ENCODE measurements around the gene SLC39A5. TPM values are rescaled to one million over a fixed set of nuclear protein-coding genes. Genes with fewer than 3 reads are reported as not detected.

Gene SLC39A5
- total RNA-seq, 1 donor from 2014 or later = 23.0 TPM

DNA sequence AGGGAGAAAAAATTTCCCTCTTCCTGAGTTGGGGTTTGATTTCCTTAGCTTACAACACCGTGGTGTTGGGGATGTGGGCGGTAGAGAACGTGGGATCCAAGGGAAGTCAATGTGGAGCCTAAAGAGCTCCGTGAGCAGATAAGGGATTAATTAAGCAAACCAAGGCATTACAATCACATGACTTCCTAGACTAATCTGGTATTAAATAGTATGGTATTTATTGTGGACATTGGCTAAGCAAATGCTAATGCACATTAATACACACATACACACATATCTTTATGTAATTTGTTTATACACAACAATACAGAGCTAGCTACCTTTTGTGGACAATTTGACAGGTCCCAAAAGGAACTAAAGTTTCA is 7.3 kb upstream of the SLC39A5 start:
- H3K9me3 Mint-ChIP-seq = no peaks in the 10 kb centered on the region
- no peaks in the 10 kb centered on the region for H3K27me3 Mint-ChIP-seq
- no peaks in the 10 kb centered on the region for H3K36me3 Mint-ChIP-seq
- H3K27ac Mint-ChIP-seq = peak overlapping the region; percentile 99
- no peak for DNase-seq (ENCODE audit: extremely low spot score, unreplicated experiment)
- peak overlapping the region; percentile 99 for H3K4me3 Mint-ChIP-seq
- peaks cover 36% of the 10 kb centered on the region for H3K4me1 Mint-ChIP-seq (ENCODE audit: unreplicated experiment)
- TF ChIP-seq, protein P1, sequence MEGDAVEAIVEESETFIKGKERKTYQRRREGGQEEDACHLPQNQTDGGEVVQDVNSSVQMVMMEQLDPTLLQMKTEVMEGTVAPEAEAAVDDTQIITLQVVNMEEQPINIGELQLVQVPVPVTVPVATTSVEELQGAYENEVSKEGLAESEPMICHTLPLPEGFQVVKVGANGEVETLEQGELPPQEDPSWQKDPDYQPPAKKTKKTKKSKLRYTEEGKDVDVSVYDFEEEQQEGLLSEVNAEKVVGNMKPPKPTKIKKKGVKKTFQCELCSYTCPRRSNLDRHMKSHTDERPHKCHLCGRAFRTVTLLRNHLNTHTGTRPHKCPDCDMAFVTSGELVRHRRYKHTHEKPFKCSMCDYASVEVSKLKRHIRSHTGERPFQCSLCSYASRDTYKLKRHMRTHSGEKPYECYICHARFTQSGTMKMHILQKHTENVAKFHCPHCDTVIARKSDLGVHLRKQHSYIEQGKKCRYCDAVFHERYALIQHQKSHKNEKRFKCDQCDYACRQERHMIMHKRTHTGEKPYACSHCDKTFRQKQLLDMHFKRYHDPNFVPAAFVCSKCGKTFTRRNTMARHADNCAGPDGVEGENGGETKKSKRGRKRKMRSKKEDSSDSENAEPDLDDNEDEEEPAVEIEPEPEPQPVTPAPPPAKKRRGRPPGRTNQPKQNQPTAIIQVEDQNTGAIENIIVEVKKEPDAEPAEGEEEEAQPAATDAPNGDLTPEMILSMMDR (conservative IDR thresholded peaks at IDR 0.05) = peak; percentile 1

DNA sequence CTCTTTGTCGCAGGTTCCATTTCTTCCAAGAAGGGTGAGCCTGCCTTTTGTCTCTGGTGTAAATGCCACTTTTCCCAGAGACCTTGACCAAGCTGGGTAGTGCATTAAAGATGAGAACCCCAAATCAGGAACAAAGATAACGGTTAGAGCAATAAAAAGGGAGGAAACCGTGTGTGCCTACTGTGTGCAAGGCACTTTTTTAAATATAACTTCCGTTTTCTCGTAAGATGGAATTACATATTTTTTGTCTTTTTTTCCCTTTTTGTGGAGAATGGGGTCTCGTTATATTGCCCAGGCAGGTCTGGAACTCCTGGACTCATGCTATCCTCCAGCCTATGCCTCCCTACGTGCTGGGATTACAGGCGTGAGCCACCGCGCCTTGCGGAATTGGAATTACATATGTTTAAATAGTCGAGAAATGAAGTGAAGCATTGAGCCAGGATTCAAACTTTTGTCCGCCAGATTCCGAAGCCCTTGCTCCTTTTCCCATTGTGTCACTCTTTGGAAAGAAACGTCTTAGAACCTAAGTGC is 6.2 kb upstream of the SLC39A5 start:
- no peaks in the 10 kb centered on the region for H3K36me3 Mint-ChIP-seq
- peak overlapping the region; percentile 95 for H3K27ac Mint-ChIP-seq
- no peak for DNase-seq (ENCODE audit: extremely low spot score, unreplicated experiment)
- TF ChIP-seq, protein P1 (conservative IDR thresholded peaks at IDR 0.05) = no peak
- H3K27me3 Mint-ChIP-seq = no peaks in the 10 kb centered on the region
- peak overlapping the region; percentile 88 for H3K4me3 Mint-ChIP-seq
- no peaks in the 10 kb centered on the region for H3K9me3 Mint-ChIP-seq
- peaks cover 36% of the 10 kb centered on the region for H3K4me1 Mint-ChIP-seq (ENCODE audit: unreplicated experiment)

DNA sequence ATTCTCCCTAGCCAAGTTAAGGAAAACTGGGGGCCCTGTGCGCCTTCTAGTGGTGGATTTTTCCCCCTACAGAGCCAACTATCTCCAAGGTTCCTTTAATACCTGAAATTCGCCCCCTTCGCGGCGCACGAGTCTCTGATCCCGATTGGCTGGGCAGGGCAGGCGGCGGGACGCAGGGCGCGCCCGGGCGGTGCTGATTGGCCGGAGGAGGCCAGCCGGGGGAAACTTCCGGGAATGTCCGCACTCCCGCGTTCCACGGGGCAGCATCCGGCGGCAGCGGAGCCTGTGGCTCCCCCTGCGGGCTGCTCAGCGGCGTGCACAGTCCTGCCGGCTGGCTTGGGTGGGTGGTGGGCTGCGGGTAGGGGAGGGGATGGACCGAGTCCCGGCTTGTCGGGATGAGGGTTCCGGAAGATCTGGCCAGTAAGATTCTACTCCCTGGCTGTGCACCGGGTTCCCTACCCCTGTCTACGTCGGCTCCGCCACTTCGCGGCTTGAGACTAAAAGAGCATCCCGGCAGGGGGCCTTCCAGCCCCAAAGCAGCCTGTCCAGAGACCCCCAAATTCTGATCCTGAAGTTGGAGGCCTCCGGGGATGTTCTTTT is 5.6 kb upstream of the SLC39A5 start, which contains the start of gene NABP2:
Gene NABP2 (plus strand): TSS at position 241 of the 600 bp plus-strand sequence. CDS start 515 bp downstream, outside the sequence.
- Mint-ChIP-seq H3K36me3 (no peaks in the 10 kb centered on the region), H3K27me3 (no peaks in the 10 kb centered on the region), H3K4me1 (ENCODE audit: unreplicated experiment) (peaks cover 36% of the 10 kb centered on the region), H3K9me3 (no peaks in the 10 kb centered on the region), H3K4me3 (peak within 1 kb of the TSS; percentile 88), H3K27ac (peak within 1 kb of the TSS; percentile 95)
- TF ChIP-seq, protein P1 (conservative IDR thresholded peaks at IDR 0.05) = peak; percentile 88
- peak; percentile 99 for DNase-seq (ENCODE audit: extremely low spot score, unreplicated experiment)

DNA sequence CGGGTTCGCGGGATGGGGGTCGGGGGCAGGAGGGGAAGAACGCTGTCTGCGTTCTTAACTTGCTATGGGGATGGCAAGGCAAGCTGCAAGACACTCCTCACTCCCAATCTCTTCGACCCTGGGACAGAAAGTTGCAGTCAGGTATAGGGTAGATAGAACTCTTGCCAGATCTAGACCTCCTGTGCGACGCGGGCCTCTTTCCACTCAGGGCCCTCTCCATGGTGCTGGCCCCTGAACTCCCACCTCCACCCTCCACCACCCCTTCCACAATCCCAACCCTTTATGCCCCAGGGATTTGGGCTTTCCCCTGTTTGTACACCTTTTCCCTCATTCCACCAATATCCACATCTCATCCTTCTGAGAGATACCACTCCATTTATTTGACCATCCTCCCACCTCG is 4.9 kb upstream of the SLC39A5 start:
- Mint-ChIP-seq H3K27me3 (no peaks in the 10 kb centered on the region), H3K4me1 (ENCODE audit: unreplicated experiment) (peaks cover 37% of the 10 kb centered on the region), H3K9me3 (no peaks in the 10 kb centered on the region), H3K27ac (peak overlapping the region; percentile 95), H3K4me3 (peak overlapping the region; percentile 88), H3K36me3 (no peaks in the 10 kb centered on the region)
- DNase-seq (ENCODE audit: extremely low spot score, unreplicated experiment) = no peak
- TF ChIP-seq, protein P1 (conservative IDR thresholded peaks at IDR 0.05) = no peak

DNA sequence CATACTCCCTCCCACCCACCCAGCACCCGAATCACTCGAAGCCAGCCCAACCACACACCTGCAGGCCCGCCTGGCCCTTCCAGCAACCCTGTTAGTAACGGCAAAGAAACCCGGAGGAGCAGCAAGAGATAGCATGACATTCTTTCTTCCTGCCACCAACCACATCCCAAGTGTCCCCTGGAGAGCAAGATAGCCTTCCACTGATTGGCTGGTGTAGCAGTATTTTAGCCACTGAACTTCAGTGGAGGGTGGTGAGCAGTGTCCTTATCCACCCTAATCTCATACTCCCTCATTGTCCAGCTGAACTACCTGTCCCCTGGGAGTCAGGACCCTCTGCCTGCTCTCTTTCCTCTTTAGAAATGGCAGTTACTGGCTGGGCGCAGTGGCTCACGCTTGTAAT is 769 bp upstream of the SLC39A5 start:
- Mint-ChIP-seq H3K27ac (no peak overlapping the region), H3K27me3 (no peaks in the 10 kb centered on the region), H3K36me3 (no peaks in the 10 kb centered on the region), H3K4me3 (no peak overlapping the region), H3K9me3 (no peaks in the 10 kb centered on the region), H3K4me1 (ENCODE audit: unreplicated experiment) (peaks cover 16% of the 10 kb centered on the region)
- DNase-seq (ENCODE audit: extremely low spot score, unreplicated experiment) = no peak
- TF ChIP-seq, protein P1 (conservative IDR thresholded peaks at IDR 0.05) = no peak
